NCI-H2107 (cell line): ENCODE measurements around the gene SBNO2.

Source experiments
- DNase-seq: peaks from one replicate; lab custom pipeline; 2025; lab: John Stamatoyannopoulos, UW

The SBNO2 gene

DNA sequence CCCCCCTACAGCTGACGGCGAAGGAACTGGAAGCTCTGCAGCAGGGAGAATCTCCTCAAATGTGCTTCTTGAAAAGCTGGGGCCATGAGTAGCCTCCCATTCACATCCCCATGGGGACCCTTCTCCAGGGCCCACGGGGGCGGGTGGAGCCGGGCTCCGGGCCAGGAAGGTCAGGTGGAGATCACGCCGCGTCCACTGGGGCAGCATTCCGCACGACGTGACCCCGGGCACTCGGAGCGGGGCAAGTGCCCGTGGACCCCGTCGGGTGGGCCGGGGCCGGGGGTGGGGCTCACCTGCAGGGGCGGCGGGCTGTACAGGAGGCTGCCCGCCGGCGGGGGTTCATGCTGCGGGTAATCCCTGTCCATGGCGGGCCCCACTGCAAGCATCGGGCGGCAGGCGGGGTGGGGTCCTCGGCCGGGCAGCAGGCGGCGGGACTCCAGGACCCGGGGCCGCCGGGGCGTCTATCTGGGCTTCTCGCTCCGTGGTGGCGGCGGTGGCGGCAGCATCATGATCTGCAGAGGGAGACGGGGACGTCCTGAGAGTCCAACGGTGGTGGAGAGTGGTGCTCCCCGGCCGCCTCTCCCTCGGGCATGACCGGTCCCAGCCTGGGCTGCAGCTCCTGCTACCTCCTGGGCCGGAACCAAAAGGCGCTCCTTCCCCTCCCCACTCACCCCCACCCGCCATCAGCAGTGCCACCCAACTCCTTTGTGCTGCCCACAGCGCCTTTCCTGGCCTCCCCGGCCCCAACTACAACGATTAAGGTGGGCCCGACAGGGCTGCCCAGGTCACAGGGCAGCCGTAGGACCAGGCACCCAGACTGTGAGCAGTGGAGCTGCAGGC lies 20.0 kb downstream of the SBNO2 start:
- DNase-seq = no peak

- DNase-seq = no peak
Measured at GRCh38 chr19:1151917-1152587, 22.0 kb downstream of the SBNO2 start.

DNA sequence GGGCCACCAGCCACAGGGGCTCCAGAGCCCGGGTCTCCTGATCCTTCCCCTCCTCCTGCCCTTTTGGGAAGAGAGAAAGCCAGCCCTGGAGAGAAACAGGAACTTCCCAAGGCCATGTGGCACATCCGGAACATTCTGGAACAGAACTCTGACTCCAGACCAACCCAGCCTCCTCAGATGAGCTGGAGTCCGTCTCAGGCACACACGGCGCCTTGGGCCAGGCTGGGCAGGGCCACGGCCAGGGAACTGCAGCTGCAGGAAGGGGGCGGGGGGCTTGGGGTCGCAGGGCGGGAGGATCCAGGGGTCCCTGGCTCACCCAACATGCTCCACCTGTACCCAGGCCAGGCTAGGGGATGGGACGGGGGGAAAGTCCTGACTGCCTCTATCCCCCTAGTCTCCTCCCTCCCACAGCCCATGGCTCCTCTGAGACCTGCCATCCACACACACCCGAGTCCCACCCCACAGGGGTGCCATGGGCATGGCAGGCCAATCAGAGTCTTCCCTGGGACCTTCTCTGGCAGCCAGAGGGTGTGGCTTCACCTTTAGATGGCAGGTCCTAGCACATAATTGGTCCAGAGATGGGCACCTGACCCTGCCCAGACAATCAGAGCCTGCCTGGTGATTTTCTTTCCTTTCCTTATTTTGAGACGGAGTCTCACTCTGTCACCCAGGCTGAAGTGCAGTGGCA lies 22.9 kb downstream of the SBNO2 start:
- no peak for DNase-seq

DNA sequence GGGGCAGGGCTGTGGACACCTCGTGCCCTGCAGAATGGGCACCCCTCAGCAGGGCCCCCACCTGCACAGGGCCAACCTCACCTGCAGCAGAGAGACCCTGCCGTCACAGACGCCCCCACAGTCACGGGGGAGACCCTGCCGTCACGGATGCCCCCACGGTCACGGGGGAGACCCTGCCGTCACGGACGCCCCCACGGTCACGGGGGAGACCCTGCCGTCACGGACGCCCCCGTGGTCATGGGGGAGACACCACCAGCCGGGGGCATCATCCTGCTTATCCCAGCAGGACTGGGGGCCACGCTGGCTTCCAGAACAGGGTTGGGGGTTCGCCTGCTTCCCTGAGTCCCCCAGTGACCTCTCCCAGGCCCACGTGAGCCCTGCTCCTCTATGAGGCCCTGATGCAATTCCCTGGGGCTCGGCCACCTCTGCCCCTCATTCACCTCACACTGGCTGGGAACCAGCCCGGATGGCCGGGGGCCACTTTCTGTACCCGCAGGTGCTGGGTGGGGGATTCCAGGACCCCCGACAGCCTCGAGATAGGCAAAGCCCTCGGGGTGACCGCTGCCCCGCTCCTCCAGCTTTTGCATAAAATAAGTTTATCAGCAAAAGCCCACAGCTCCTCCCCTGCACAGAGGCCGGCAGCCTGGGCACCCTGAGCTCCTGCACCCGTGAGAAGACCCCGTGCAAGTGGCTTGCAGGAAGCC lies 23.6 kb downstream of the SBNO2 start:
- no peak for DNase-seq

GRCh38 chr19:1149259-1150045 lies 24.6 kb downstream of the SBNO2 start:
- no peak for DNase-seq

DNA sequence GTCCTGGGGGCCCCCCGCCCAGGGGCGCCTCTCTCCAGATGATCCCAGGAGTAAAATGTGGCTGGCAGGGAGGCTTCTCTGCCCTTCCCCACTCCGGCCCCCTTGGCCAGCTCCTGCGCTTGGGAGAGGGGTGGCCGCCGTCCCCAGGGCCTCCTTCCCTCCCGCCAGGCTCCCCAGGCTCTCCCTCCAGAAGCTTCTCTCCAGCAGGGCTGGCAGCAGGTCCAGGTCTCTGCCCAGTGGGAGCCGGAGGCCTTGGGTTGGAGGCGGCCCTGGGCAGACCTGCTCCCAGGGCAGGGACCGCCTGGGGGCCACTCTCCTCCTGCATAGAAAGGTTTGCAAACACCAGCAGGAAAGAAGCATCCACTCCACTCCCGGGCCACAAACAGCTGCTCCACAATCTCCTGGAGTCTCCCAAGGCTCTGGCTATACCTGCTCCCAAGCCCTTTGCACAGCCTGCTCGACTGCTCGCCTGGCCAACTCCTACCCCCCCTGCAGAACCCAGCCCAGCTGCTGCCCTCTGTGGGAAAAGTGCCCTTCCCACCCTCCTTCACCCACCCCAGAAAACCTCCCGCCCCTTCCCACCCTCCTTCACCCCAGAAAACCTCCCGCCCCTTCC lies 26.0 kb downstream of the SBNO2 start:
- DNase-seq = no peak

DNA sequence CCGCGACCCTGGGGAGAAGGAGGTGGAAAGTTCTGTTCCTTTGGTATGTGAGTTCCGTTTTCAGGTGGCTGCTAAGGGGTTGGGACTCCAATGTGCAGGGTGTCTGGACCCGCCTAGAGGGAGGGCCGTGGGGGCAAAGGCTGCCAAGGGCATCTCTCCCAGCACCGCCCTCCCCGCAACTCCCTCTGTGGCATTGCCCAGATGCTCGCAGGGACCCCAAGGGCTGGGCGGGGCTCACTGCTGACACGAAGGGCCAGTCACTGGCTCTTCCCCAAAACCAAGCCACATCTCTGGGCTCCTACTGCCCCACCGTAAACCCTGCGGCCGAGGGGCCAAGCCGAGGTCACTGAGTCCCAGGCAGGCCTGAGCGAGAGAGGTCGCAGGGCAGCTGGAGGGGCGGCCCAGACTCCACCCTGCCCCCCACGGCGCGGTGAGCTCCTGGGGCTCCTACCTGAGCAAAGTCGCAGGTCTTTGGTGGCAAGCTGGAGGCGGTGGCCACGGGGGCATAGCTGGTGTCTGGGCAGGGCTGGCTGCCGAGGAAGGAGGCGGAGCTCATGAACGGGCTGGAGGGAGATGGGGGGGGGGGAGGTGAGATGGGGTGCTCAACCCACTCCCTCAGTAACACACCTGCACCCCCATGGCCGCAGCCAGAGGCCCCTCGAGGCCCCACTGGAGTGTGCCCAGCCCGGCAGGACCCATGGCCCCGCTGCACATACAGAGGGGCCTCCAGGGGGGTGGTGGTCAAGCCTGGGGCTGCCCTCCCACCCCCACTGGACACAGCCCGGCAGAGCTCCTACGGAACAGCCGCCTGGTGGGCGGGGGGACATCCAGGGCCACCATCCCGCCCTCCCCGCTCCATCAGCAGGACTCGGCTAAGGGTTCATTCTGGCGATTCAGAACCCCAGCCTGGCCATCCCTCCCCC lies 26.9 kb downstream of the SBNO2 start:
- no peak for DNase-seq

DNA sequence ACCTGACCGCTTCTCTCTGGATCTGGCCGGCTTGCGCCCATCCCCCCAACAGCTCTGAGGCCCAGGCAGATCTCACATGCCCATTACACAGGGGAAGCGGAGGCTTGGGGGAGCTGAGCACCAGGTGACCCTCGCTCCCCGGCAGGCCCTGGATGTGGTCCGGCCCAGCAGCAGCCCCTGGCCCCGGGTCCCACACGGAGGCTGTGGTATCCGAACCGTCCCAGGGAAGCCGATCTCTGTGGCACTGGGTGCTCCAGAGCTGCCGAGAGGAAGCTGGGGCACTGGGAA lies 27.7 kb downstream of the SBNO2 start:
- no peak for DNase-seq

DNA sequence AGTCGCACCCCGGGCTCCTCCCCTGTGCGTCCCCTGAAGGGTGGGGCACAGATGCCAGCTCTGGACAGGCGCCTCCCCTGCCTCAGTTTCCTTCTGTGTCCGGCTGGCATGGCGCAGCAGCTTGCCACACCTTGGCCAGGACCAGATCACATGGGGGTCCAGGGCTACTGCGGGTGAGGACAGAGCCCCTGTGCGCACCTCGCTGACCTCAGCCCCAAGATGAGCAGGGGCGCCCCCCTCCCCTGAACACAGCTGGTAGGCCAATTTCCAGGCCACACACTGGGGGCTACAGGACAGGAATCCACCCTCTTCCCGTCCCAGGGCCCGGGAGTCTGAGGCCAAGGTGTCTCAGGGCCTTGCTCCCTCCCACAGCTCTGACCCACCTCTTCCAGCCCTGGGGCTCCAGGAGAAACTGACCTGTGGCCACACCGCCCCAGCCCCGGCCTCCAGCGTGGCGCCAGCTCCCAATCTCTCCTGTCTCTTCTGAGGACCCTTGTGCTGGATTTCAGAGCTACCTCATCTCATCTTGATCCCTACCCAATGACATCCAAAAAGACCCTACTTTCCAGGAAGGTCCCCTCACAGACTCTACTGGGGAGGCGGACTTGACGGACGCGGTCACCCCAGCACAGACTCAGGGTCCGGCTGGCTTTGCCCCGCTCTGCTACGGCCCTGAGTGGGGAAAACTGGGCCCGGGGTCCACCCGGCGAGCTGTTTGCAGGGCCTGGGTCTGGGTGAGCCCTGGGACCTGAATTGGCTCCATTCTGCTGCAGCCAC lies 28.2 kb downstream of the SBNO2 start:
- DNase-seq = no peak

DNA sequence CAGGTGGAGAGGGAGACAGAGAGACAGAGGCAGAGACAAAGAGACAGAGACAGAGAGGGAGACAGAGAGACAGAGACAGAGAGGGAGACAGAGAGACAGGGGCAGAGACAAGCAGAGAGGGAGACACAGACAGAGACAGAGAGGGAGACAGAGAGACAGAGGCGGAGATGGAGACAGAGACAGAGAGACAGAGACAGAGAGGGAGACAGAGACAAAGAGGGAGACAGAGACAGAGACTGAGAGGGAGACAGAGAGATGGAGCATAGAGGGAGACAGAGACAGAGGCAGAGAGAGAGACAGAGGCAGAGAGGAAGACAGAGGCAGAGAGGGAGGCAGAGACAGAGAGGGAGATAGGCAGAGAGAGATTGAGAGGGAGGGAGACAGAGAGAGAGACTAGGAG lies 29.3 kb downstream of the SBNO2 start:
- no peak for DNase-seq

- DNase-seq = no peak
Measured at GRCh38 chr19:1143828-1144399, 30.2 kb downstream of the SBNO2 start.

GRCh38 chr19:1141944-1142343 lies 32.1 kb downstream of the SBNO2 start:
- DNase-seq = no peak

DNA sequence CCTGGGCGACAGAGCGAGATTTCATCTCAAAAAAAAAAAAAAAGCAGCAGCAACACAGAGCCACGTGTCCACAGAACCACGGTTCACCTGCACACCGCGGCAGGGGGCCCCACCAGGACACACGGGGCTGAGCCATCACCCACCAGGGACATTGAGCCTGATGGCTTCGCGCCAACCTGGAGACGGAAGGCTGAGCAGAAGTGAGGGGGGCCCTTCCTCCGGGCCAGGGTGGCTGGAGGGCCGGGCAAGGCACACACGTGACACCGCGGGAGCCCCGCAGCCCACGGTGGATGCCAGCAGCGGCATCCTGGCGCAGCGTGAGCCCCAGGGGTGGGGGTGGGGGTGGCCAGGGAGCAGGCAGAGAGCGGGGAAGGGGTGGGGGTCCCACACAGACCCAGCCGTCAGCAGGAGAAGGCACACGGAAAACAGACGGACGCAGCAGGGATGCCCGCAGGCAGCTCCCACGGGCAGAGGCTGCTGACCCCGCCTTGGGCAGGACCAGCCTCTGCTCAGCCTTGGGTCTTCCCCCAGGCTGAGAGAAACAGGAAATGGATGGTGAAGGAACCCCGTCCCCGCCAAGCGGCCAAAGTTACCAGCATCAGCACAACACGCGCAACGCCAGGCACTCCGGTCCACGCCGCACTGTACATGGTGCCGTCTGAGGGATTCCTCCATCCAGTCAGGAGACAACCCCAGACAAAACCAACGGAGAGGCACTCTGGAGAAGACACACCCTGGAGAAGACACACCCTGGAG lies 33.6 kb downstream of the SBNO2 start:
- DNase-seq = no peak

DNA sequence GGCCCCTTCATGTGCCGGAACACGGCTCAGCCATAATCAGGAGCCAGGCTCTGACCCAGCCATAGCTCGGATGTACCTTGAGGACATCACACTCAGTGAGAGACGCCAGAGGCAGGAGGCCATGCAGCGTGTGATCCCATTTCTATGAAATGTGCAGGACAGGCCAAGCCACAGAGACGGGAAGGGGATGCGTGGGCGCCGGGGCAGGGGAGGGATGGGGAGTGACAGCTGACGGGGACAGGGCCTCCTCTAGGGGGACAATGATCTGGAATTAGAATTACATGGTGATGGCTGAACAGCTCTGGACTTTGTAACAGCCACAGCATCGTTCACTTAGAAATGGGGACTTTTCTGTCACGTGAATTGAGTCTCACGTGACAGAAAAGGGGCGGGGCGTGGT lies 34.9 kb downstream of the SBNO2 start:
- no peak for DNase-seq

GRCh38 chr19:1138121-1138520 lies 35.9 kb downstream of the SBNO2 start:
- DNase-seq = no peak

- DNase-seq = no peak
Measured at GRCh38 chr19:1136621-1137317, 37.3 kb downstream of the SBNO2 start.

GRCh38 chr19:1136201-1136600 lies 37.9 kb downstream of the SBNO2 start:
- DNase-seq = no peak

DNA sequence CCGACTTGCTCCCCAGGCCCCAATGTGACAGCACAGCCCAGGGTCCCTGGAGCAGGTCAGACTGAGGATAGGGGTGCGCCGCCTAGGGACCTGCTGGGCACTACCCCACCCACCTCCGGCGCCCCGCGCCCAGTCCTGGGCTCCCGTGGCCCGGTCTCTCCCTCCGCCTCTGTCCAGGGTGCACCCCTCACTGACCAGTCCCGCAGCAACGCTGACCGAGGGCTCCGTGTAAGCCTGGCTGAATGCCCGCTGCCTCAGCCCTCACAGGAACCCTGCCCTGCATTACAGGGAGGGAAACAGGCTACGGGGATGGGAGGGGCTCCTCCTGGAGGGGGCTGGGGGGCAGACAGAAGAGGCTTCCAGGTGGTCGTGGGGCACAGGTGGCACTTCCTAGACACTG lies 38.6 kb downstream of the SBNO2 start:
- DNase-seq = no peak
